ENCODE results near the gene MAGEA9B. TPM values are rescaled to one million over a fixed set of nuclear protein-coding genes. Genes with fewer than 3 reads are reported as not detected.
"Not testable (repeated sequence)": the region's sequence is repeated elsewhere in the genome, so short reads cannot be mapped to it uniquely, and the experiment has no call there.

MAGEA9B gene, protein sequence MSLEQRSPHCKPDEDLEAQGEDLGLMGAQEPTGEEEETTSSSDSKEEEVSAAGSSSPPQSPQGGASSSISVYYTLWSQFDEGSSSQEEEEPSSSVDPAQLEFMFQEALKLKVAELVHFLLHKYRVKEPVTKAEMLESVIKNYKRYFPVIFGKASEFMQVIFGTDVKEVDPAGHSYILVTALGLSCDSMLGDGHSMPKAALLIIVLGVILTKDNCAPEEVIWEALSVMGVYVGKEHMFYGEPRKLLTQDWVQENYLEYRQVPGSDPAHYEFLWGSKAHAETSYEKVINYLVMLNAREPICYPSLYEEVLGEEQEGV
- total RNA-seq (2014; rRNA removed; shearing (Covaris generic); ENCODE audit: low replicate concordance), result not detected in 2 replicates

DNA sequence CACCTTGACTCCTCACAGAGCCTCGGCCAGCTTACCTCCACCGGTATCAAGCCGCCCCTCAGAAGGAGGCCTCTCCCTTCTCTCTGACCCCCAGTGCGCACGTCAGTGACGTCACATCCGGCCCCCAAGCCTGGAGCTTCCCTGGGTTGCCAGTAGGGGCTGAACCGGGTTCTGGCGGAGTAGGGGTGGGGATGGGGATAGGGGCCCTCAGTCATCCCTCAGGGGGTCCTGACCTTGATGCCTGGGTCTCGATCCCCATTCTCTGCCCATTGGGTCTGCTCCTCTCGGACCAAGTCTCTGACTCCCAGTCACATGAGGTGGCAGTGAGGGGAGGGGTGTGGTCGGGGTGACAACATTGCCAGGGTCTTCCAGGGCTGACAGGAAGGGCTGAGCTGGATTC, at the start of gene MAGEA9B:
TSS of gene MAGEA9B (minus strand) at position 101 of the 400 bp plus-strand sequence. CDS start 4,280 bp downstream, outside the sequence.
- not testable (repeated sequence) for H3K4me3 ChIP-seq, DNase-seq, H3K9me3 ChIP-seq, H3K36me3 ChIP-seq, H3K27me3 ChIP-seq

DNA sequence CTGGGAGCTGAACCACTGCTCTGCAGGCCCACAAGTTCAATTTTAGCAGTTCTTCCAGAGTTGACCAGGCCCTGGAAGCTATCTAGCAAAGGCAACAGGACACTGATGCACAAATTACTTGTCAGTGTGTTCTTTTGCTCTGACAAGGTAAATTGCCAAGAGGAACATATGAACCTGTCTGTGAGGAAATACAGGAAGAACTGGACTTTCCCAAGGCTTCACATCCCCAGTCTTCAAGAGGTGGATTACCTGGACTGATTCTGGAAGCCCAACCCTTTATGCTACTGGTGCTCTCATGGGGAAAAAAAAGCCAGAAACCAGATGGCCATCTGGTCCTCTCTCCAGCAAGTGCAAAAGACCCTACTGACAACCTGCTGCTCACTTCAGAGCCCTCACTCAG, 46.3 kb upstream of the MAGEA9B start:
- Histone ChIP-seq H3K4me3 (no peak overlapping the region), H3K27me3 (no peaks in the 10 kb centered on the region), H3K9me3 (no peaks in the 10 kb centered on the region), H3K36me3 (no peaks in the 10 kb centered on the region)
- no peak for DNase-seq

DNA sequence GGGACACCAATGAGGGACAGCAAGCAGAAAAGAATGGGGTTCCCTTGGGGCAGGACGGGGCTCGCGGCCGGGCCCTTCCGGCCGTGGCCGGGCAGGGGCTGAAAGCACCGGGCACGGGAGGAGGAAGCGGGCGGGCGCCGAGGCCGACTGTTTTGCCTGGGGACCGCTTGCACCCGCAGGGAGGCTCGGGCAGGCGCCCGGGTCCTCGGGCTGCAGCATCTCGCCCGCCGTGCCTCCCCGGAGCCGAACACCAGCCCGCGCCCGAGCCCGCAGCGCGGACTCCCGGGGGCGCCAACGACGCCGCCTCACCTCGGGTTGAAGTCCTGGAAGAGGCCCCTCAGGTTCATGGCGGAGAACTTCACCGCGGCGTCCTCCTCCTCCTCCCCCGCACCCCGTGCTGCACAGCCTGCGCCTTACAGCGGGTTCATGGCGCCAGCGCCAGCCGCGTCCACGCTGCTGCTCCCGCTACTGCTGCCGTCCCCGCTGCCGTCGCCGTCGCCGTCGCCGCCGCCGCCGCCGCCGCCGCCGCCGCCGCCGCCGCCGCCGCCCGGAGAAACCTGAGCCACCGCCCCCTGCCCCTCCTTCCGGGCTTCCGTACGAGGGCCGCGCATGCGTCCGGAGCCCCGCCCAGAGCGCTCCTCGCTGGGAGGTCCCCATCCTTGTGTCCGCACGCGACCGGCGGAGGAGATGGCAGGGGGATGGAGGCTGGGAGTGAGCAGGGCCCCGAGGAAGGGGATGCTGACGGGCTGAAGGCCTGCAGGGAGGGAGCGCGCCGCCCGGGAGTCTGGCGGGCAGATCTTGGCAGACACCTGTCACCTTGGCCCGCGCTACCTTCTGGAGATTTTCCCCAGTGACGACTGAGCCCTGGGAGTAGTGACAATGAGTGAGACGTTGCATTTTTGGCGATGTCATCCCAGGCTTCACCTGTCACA, 44.2 kb upstream of the MAGEA9B start, which contains the start of gene TMEM185A:
TSS of gene TMEM185A (minus strand) at position 559 of the 932 bp plus-strand sequence. CDS start at position 347, 212 bp downstream.
- no peaks in the 10 kb centered on the region for H3K9me3 ChIP-seq
- H3K27me3 ChIP-seq, result no peaks in the 10 kb centered on the region
- no peaks in the 10 kb centered on the region for H3K36me3 ChIP-seq
- H3K4me3 ChIP-seq, result peak within 1 kb of the TSS; percentile 54
- peak; percentile 55 for DNase-seq

DNA sequence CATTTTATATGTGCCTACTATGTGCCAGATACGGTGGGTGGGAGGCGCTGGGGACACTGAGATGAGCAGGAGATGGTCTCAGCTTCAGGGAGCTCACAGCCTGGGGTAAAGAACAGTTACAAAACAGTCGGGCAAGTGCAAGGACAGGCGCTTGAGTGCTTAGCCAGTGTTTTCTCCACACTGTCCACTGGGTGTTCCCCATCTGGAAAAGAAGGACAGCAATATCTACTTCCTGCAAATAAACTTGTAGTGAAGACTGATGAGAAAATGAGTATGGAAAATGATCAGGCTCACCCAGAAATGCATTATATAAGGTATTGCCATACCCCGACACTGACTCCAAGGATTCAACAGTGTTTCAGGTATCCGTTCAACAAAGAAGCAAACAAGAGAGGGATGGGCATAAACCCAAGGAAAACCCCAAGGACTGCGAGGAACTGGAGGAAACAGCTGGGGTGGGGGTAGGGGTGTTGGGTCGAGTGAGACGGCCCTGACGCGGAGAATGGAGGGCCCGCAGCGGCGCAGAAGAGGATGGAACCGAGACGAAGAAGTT, 43.5 kb upstream of the MAGEA9B start:
- peak; percentile 0 for DNase-seq
- Histone ChIP-seq H3K9me3 (no peaks in the 10 kb centered on the region), H3K36me3 (no peaks in the 10 kb centered on the region), H3K27me3 (no peaks in the 10 kb centered on the region), H3K4me3 (peak overlapping the region; percentile 54)

DNA sequence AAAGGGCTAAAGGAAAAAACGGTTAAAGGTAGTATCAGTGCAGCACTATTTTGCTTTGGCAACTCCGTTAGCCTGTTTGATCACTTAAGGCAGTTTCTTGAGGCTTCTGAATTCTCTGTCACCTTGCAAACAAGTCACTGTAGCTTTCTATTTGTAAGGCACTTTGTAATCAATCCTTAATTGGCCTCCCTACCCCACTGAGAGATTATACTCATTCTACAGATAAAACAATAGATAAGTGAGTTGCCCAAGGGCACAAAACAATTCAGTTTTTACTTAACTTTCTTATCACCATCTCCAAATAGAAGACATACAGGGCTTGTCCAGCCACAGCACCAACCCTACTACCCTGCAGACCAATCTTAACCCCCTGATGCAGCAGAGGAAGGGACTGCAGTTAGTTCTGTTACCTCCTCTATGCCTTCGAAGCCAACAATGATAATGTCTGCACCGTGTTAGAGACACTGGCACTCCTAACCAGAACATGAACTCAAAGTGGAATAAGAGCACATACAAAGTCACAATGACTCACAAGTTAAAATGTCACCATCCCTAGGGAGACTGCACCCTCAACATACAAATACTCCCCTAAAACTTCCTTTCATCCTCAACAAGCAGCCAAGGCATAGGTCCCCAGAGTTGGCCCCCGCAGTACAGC, 42.6 kb upstream of the MAGEA9B start:
- H3K36me3 ChIP-seq, result no peaks in the 10 kb centered on the region
- no peak for DNase-seq
- H3K9me3 ChIP-seq, result no peaks in the 10 kb centered on the region
- no peak overlapping the region for H3K4me3 ChIP-seq
- no peaks in the 10 kb centered on the region for H3K27me3 ChIP-seq

DNA sequence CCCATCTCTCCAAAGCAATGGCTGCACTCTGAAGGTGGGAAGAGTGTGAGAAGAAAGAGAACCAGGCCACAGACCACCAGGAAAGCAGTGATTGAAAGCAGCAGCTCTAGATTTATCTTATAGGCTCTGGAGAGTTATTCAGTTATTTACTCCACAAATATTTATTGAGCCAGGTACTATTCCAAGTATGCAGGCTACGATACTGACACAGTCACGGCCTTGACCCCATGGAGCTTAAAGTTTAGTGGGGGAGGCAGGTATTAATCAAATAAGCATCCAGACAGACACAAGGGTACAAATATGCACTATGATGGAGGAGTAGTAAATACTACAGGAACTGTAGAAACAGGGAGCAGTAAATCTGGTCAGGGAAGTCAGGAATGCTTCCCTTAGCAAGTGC, 41.5 kb upstream of the MAGEA9B start:
- no peaks in the 10 kb centered on the region for H3K36me3 ChIP-seq
- H3K9me3 ChIP-seq, result no peaks in the 10 kb centered on the region
- no peak overlapping the region for H3K4me3 ChIP-seq
- no peaks in the 10 kb centered on the region for H3K27me3 ChIP-seq
- no peak for DNase-seq

DNA sequence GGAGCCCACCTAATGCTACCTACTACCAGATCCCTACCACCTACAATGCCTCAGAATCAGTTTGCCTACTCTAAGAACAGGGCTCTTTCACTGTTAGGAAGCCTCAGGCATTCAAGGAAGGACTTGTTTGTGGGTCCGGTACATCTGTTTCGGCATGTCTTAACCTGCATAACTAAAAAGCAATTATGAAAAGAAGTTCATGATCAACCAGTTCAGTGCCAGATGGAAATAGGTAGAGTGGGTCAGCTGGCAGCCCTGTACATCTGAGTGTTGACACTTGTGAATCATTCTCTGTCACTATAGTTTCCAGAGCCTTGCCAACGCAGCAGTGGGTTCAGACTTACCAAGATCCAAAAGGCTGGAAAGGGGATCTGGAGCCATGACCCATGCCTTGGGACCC, 41.0 kb upstream of the MAGEA9B start:
- Histone ChIP-seq H3K9me3 (no peaks in the 10 kb centered on the region), H3K36me3 (no peaks in the 10 kb centered on the region), H3K27me3 (no peaks in the 10 kb centered on the region), H3K4me3 (no peak overlapping the region)
- DNase-seq, result no peak

DNA sequence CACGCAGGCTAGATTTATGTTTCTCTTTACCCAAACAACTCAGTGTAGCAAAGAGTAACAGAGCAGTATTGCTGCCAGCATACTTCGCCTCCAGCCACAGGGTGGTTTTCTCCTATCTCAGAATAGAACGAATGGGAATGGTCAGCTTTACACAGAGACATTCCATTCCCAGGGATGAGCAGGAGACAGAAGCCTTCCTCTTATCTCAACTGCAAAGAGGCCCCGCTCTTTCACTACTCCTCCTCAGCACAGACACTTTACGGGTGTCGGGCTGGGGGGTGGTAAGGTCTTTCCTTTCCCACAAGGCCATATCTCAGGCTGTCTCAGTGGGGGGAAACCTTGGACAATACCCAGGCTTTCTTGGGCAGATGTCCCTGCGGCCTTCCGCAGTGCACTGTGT, 39.6 kb upstream of the MAGEA9B start:
- not testable (repeated sequence) for DNase-seq, H3K4me3 ChIP-seq, H3K9me3 ChIP-seq, H3K36me3 ChIP-seq, H3K27me3 ChIP-seq

DNA sequence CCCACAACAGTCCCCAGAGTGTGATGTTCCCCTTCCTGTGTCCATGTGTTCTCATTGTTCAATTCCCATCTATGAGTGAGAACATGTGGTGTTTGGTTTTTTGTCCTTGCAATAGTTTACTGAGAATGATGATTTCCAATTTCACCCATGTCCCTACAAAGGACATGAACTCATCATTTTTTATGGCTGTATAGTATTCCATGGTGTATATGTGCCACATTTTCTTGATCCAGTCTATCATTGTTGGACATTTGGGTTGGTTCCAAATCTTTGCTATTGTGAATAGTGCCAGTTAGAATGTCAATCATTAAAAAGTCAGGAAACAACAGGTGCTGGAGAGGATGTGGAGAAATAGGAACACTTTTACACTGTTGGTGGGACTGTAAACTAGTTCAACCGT, 32.4 kb upstream of the MAGEA9B start:
- not testable (repeated sequence) for H3K27me3 ChIP-seq, H3K9me3 ChIP-seq, H3K36me3 ChIP-seq, DNase-seq, H3K4me3 ChIP-seq

DNA sequence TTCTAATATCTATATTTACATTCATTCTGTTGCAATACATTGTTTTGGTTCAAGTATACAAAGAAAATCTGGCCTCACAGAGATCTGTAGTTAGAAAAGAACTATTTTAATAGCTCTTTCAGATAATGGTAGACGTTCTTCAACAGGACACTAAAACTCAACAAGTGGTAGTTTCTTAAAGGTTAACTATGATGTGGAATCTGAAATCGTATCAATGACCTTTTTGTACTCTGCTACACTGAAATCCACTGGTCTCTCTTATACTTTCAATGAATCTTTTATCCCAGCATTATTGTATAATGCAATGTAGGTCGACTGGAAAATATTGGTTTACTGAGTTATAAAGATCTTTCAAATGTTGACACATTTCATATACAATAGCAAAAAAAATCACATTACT, 31.6 kb upstream of the MAGEA9B start:
- no peak overlapping the region for H3K4me3 ChIP-seq
- no peak for DNase-seq
- no peaks in the 10 kb centered on the region for H3K36me3 ChIP-seq
- no peaks in the 10 kb centered on the region for H3K9me3 ChIP-seq
- no peaks in the 10 kb centered on the region for H3K27me3 ChIP-seq

DNA sequence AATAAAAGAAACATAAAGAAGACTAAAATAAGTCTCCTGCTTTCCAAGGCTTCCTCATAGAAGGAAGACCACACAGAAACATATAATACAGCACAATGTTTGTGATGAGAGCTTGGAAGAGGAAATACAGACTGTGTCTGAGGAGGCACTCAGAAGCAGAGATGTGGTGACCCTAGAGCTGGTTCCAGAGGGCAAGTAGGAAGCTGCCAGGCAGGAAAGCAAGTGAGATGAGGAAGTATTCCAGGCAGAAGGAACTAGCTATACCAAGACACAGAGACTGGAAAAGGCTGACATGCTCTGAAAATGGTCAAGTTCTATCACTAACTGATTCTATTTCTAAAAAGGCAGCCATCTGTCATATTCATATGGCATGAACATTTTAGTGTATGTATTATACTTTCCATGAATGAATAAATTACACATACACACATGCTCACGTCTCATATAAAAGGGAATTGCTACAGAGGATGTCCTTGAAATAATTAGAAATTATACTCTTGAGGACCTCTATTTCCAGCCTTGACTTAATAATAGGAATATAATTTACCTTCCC, 24.4 kb upstream of the MAGEA9B start:
- DNase-seq, result no peak
- no peaks in the 10 kb centered on the region for H3K27me3 ChIP-seq
- H3K36me3 ChIP-seq, result no peaks in the 10 kb centered on the region
- no peak overlapping the region for H3K4me3 ChIP-seq
- H3K9me3 ChIP-seq, result no peaks in the 10 kb centered on the region

DNA sequence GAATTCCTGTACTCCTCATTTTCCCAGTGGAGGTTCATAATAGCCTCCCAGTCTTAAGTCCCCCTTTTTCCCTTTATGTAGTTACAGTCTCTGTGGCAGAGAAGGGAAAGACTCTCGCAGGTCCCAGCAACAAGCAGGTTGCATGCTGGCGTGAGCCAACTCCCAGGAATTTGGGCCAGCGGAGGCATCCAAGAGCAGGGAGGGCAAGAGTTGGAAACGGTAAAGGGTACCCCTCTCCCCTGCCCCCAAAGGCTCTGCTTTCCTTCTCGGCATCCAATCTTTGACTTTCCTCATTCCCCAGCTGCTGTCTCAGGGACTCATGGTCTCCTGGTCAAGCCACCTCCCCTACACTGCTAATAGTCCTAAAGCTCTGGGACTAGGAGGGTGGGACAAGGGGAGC, 23.3 kb upstream of the MAGEA9B start:
- Histone ChIP-seq H3K4me3 (no peak overlapping the region), H3K27me3 (no peaks in the 10 kb centered on the region), H3K36me3 (no peaks in the 10 kb centered on the region), H3K9me3 (no peaks in the 10 kb centered on the region)
- no peak for DNase-seq

DNA sequence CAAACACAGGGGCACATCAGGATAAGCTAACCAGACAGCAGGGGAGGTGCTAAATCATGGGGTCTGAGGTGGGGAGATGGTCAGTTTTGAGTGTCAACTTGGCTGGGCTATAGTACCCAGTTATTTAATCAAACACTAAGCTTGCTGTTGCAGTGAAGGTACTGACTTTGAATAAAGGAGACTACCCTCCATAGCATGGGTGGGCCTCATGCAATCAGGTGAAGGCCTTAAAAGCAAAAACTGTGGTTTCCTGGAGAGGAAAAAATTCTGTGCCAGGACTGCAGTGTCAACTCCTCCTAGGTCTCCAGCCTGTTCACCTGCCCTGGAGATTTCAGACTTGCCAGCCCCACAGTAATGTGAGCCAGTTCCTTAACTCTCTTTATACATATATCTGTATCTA, 20.4 kb upstream of the MAGEA9B start:
- no peaks in the 10 kb centered on the region for H3K27me3 ChIP-seq
- H3K4me3 ChIP-seq, result no peak overlapping the region
- no peaks in the 10 kb centered on the region for H3K9me3 ChIP-seq
- no peak for DNase-seq
- H3K36me3 ChIP-seq, result no peaks in the 10 kb centered on the region

DNA sequence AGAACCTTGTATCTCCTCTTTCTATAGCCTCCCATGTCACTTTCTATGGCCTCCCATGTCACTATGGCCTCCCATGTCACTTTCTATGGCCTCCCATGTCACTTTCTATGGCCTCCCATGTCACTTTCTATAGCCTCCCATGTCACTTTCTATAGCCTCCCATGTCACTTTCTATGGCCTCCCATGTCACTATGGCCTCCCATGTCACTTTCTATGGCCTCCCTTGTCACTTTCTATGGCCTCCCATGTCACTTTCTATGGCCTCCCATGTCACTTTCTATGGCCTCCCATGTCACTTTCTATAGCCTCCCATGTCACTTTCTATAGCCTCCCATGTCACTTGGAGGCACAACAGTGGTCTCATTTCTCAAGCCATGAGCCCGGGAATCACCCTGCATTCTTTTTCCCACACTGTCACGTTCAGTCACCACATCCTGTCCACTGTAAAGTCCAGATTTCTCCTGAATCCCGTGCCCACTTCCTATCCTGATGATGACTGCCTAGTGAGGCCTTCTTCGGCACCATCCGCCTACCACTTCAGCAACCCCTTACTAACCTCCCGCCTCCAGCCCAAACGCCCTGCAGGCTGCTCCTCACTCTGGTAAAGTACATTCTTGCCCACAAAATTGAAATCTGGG, 18.1 kb upstream of the MAGEA9B start:
- not testable (repeated sequence) for DNase-seq, H3K36me3 ChIP-seq, H3K27me3 ChIP-seq, H3K4me3 ChIP-seq, H3K9me3 ChIP-seq

DNA sequence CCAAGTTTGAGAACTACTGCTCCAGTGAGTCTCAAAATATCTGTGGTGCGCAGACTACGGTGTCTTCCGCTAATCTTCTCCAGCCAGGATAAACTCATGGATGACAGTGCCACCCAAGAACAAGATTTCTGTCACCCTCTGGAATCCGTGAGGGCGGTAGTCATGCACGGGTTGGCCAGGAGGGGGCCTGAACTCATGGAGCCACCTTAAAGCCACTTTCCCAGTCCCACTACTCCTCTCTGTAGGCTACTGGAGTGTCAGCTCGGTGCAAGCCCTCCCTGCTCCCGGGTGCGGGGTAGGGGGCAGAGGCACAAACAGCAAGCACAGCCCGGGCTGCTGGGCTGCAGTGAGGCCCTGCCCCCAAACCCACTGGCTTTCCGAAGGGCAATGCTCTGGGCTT, 11.3 kb upstream of the MAGEA9B start:
- not testable (repeated sequence) for H3K4me3 ChIP-seq, H3K9me3 ChIP-seq, DNase-seq

DNA sequence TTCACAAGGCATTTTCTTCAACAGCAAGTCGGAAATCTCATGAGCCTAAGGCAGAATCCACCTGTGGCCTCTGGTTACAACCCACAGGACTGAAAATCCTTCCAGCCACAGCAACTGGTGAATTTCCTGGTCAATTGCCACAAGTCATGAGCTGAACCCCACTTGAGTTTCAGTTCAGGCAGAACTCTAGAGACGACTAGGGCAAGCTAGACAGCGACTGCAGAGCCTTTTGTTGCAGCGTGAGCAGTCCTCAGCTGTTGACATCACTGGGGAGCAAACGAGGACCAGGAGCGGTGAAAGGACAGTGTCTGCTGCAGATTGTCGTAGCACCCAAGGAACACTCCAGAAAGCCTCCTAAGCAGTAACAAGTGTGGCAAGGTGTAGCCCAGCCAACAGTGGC, 8.7 kb upstream of the MAGEA9B start:
- not testable (repeated sequence) for H3K27me3 ChIP-seq, H3K36me3 ChIP-seq, H3K9me3 ChIP-seq, DNase-seq, H3K4me3 ChIP-seq

More for the DNA sequence above, 11.3 kb upstream of the MAGEA9B start:
- H3K27me3 ChIP-seq, H3K36me3 ChIP-seq: not testable (repeated sequence)

Measured in MG63 (cell line).